Hepatocyte (in vitro differentiated cells): Measurements from ENCODE around the gene URI1. TPM values are rescaled to one million over a fixed set of nuclear protein-coding genes. Genes with fewer than 3 reads are reported as not detected.
A peak's percentile ranks its signal among the peaks of the same experiment; 100 is the strongest.

Experiments used
- DNase-seq: peaks from one replicate; pipeline ENCODE4 v3.0.0-alpha.2; 2016; ENCODE audit warnings: low spot score
- H2AFZ ChIP-seq: fragments of 200-600 bp; sonication (generic); 2 replicates; pipeline ENCODE4 v1.6.0; 2016; ENCODE audit warnings: antibody characterized with exemption, mild to moderate bottlenecking
- H3K27ac ChIP-seq: fragments of 200-600 bp; sonication (generic); 2 replicates; pipeline ENCODE4 v1.5.1; 2016; ENCODE audit warnings: mild to moderate bottlenecking
- H3K27me3 ChIP-seq: fragments of 200-600 bp; sonication (generic); 2 replicates; pipeline ENCODE4 v1.6.1; 2016
- H3K36me3 ChIP-seq: fragments of 200-600 bp; sonication (generic); replicated peaks from 2 replicates; pipeline ENCODE4 v1.5.1; 2016; ENCODE audit warnings: low read depth; ENCODE audit not compliant: insufficient read depth
- H3K4me1 ChIP-seq: fragments of 200-600 bp; sonication (generic); 2 replicates; pipeline ENCODE4 v1.5.1; 2016; ENCODE audit warnings: mild to moderate bottlenecking, moderate library complexity; ENCODE audit not compliant: insufficient read depth
- H3K4me2 ChIP-seq: fragments of 200-600 bp; sonication (generic); 2 replicates; pipeline ENCODE4 v1.6.0; 2016
- H3K4me3 ChIP-seq: fragments of 200-600 bp; sonication (generic); 2 replicates; pipeline ENCODE4 v1.5.1; 2016; ENCODE audit warnings: mild to moderate bottlenecking
- H3K79me2 ChIP-seq: fragments of 200-600 bp; sonication (generic); 2 replicates; pipeline ENCODE4 v1.6.0; 2017; ENCODE audit warnings: mild to moderate bottlenecking
- H3K9me2 ChIP-seq: fragments of 200-600 bp; sonication (generic); replicated peaks from 2 replicates; pipeline ENCODE4 v1.6.0; 2017; ENCODE audit warnings: mild to moderate bottlenecking; ENCODE audit not compliant: insufficient read depth
- H3K9me3 ChIP-seq: fragments of 200-600 bp; sonication (generic); 2 replicates; pipeline ENCODE4 v1.5.1; 2016; ENCODE audit warnings: low read depth, mild to moderate bottlenecking
- H4K20me1 ChIP-seq: fragments of 200-600 bp; sonication (generic); 2 replicates; pipeline ENCODE4 v1.6.0; 2016; ENCODE audit warnings: mild to moderate bottlenecking; ENCODE audit not compliant: insufficient read depth, poor library complexity, severe bottlenecking
- EZH2 ChIP-seq: fragments of 200-600 bp; sonication (generic); IDR thresholded peaks from 2 replicates; pipeline ENCODE4 v1.6.1; 2016; ENCODE audit warnings: antibody characterized with exemption, mild to moderate bottlenecking, borderline replicate concordance
- EZH2phosphoT487 ChIP-seq: fragments of 200-600 bp; sonication (generic); IDR thresholded peaks from one replicate; pipeline ENCODE4 v1.6.1; 2018; ENCODE audit warnings: antibody characterized with exemption, mild to moderate bottlenecking, low read depth, moderate library complexity; ENCODE audit not compliant: unreplicated experiment, severe bottlenecking
- WGBS: methylation state at CpG from one replicate; pipeline ENCODE4 v1.1.6; 2016; ENCODE audit warnings: low lambda C conversion rate; ENCODE audit errors: missing lambda C conversion rate; 5-methylcytosine and 5-hydroxymethylcytosine counted together
- polyA plus RNA-seq: library from polyadenylated mRNA; unstranded; fragments of >200 nt; fragmentation: Nextera tagmentation; extraction: Ambion mirVana; gene quantifications from 2 replicates; pipeline ENCODE4 v1.2.1, GENCODE V29; 2016
- total RNA-seq: library from RNA; depleted of rRNA; stranded (reverse); fragments of >200 nt; gene quantifications from 2 replicates; pipeline ENCODE4 v1.2.3, GENCODE V29; 2014
- TF ChIP-seq, protein P1 (sequence below): fragments of 200-600 bp; sonication (generic); IDR thresholded peaks from 2 replicates; pipeline ENCODE4 v1.5.1; 2016; ENCODE audit warnings: antibody characterized with exemption, mild to moderate bottlenecking; ENCODE audit not compliant: poor library complexity

URI1 gene
- total and polyA plus RNA-seq, 2 experiments from 2014 or later, result 50.0 to 66.7 TPM

DNA sequence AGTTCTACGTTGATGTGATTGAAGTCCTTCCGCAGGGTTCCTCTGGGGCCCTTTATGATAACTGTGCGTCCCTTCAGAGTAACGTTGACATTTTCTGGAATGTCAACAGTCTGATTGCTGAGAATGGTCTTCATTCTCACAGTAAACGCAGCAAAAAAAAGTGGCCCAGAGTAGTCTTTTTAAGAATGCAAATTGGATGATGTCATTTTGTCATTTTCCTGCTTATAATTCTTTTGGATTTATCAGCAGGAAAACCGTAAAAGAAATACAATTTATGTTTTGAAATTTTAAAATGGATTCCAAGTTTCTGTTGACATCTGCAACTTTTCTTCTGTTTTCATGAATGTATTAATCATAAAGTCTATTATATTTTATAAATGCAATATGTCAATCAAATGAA lies 14.8 kb downstream of the URI1 start:
- no peak for DNase-seq
- H3K4me3 ChIP-seq, result no peak overlapping the region
- H3K27ac ChIP-seq, result no peak overlapping the region
- H2AFZ ChIP-seq, result no peak overlapping the region
- H3K4me1 ChIP-seq, result no peaks in the 10 kb centered on the region
- no peak overlapping the region for H3K4me2 ChIP-seq
- no peaks in the 10 kb centered on the region for H3K36me3 ChIP-seq
- H3K79me2 ChIP-seq, result peaks cover 99% of the 10 kb centered on the region
- peaks cover 11% of the 10 kb centered on the region for H4K20me1 ChIP-seq
- H3K9me2 ChIP-seq, result no peaks in the 10 kb centered on the region
- TF ChIP-seq EZH2, result no peak
- TF ChIP-seq EZH2phosphoT487, result no peak
- TF ChIP-seq, protein P1, sequence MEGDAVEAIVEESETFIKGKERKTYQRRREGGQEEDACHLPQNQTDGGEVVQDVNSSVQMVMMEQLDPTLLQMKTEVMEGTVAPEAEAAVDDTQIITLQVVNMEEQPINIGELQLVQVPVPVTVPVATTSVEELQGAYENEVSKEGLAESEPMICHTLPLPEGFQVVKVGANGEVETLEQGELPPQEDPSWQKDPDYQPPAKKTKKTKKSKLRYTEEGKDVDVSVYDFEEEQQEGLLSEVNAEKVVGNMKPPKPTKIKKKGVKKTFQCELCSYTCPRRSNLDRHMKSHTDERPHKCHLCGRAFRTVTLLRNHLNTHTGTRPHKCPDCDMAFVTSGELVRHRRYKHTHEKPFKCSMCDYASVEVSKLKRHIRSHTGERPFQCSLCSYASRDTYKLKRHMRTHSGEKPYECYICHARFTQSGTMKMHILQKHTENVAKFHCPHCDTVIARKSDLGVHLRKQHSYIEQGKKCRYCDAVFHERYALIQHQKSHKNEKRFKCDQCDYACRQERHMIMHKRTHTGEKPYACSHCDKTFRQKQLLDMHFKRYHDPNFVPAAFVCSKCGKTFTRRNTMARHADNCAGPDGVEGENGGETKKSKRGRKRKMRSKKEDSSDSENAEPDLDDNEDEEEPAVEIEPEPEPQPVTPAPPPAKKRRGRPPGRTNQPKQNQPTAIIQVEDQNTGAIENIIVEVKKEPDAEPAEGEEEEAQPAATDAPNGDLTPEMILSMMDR, result no peak
- no peaks in the 10 kb centered on the region for H3K27me3 ChIP-seq
- H3K9me3 ChIP-seq, result no peaks in the 10 kb centered on the region
- WGBS, result 77% methylated on average over 6 of the region's 6 CpGs

- WGBS, result 96% methylated on average over 3 of the region's 3 CpGs
- H3K4me3 ChIP-seq, result no peak overlapping the region
- H3K36me3 ChIP-seq, result no peaks in the 10 kb centered on the region
- TF ChIP-seq EZH2phosphoT487 (no peak), EZH2 (no peak)
- TF ChIP-seq, protein P1, result no peak
- peaks cover 99% of the 10 kb centered on the region for H3K79me2 ChIP-seq
- H3K27ac ChIP-seq, result no peak overlapping the region
- peaks cover 55% of the 10 kb centered on the region for H4K20me1 ChIP-seq
- no peak overlapping the region for H3K4me2 ChIP-seq
- peaks cover 10% of the 10 kb centered on the region for H3K4me1 ChIP-seq
- H3K27me3 ChIP-seq, result no peaks in the 10 kb centered on the region
- no peak overlapping the region for H2AFZ ChIP-seq
- no peaks in the 10 kb centered on the region for H3K9me3 ChIP-seq
- H3K9me2 ChIP-seq, result no peaks in the 10 kb centered on the region
- no peak for DNase-seq
Observed at GRCh38 chr19:29961311-29961710, 19.3 kb downstream of the URI1 start.

- H3K9me2 ChIP-seq, result no peaks in the 10 kb centered on the region
- peaks cover 100% of the 10 kb centered on the region for H3K79me2 ChIP-seq
- no peak for DNase-seq
- no peak overlapping the region for H3K4me3 ChIP-seq
- peaks cover 69% of the 10 kb centered on the region for H4K20me1 ChIP-seq
- no peaks in the 10 kb centered on the region for H3K27me3 ChIP-seq
- TF ChIP-seq EZH2phosphoT487 (no peak), EZH2 (no peak)
- TF ChIP-seq, protein P1, result no peak
- H2AFZ ChIP-seq, result no peak overlapping the region
- no peak overlapping the region for H3K27ac ChIP-seq
- peaks cover 15% of the 10 kb centered on the region for H3K4me1 ChIP-seq
- H3K36me3 ChIP-seq, result no peaks in the 10 kb centered on the region
- WGBS, result 98% methylated on average over 2 of the region's 2 CpGs
- no peak overlapping the region for H3K4me2 ChIP-seq
- no peaks in the 10 kb centered on the region for H3K9me3 ChIP-seq
Observed at GRCh38 chr19:29962793-29963192, 20.8 kb downstream of the URI1 start.

GRCh38 chr19:29963576-29963975 lies 21.5 kb downstream of the URI1 start:
- Histone ChIP-seq H3K79me2 (peaks cover 98% of the 10 kb centered on the region), H3K27me3 (no peaks in the 10 kb centered on the region), H3K9me2 (no peaks in the 10 kb centered on the region), H2AFZ (no peak overlapping the region), H3K27ac (peak overlapping the region; percentile 7), H3K36me3 (no peaks in the 10 kb centered on the region), H3K4me3 (no peak overlapping the region), H3K9me3 (no peaks in the 10 kb centered on the region), H3K4me1 (peaks cover 15% of the 10 kb centered on the region), H3K4me2 (peak overlapping the region; percentile 13), H4K20me1 (peaks cover 72% of the 10 kb centered on the region)
- WGBS, result 85% methylated on average over 4 of the region's 4 CpGs
- no peak for DNase-seq
- TF ChIP-seq, protein P1, result no peak
- TF ChIP-seq EZH2 (no peak), EZH2phosphoT487 (no peak)
